Right renal cortex interstitium (tissue), 3 donors: ENCODE results near the gene TAGLN2. TPM values are rescaled to one million over a fixed set of nuclear protein-coding genes. Genes with fewer than 3 reads are reported as not detected.
A peak's percentile ranks its signal among the peaks of the same experiment; 100 is the strongest.

Source experiments
- DNase-seq, 3 donors: peaks; one replicate each; pipeline ENCODE4 v3.0.0-alpha.2; 2013; ENCODE audit warnings: low read depth in 3 of 3, low spot score in 2 of 3
- polyA plus RNA-seq, 3 donors: library from polyadenylated mRNA; unstranded; fragments of 120-200 nt; gene quantifications; one replicate each; pipeline ENCODE4 v1.2.1, GENCODE V29; 2013; ENCODE audit not compliant: insufficient read length in 3 of 3

TAGLN2 gene
- polyA plus RNA-seq, 3 donors = 116 to 148 (median 133) TPM

- DNase-seq = no peak
Measured at GRCh38 chr1:159951016-159951415, 25.7 kb upstream of the TAGLN2 start.

- no peak for DNase-seq
Measured at GRCh38 chr1:159949981-159950381, 24.7 kb upstream of the TAGLN2 start.

GRCh38 chr1:159949123-159949522 lies 23.8 kb upstream of the TAGLN2 start:
- no peak for DNase-seq

GRCh38 chr1:159947942-159948341 lies 22.6 kb upstream of the TAGLN2 start:
- no peak for DNase-seq

GRCh38 chr1:159946242-159947187 lies 21.2 kb upstream of the TAGLN2 start:
- DNase-seq = no peak

GRCh38 chr1:159945483-159946241 lies 20.4 kb upstream of the TAGLN2 start, which contains the start of gene IGSF9:
Gene IGSF9, minus strand, starts transcription at chr1:159945613. Its CDS starts 2,159 bp downstream, at chr1:159943454.
- peak in 2 of 3 donors; percentile 75 to 84 for DNase-seq

- DNase-seq = no peak
Measured at GRCh38 chr1:159944623-159945455, 19.5 kb upstream of the TAGLN2 start.

- no peak for DNase-seq
Measured at GRCh38 chr1:159943908-159944622, 18.8 kb upstream of the TAGLN2 start.

GRCh38 chr1:159943278-159943640 lies 18.0 kb upstream of the TAGLN2 start:
- DNase-seq = no peak

- no peak for DNase-seq
Measured at GRCh38 chr1:159942632-159943277, 17.4 kb upstream of the TAGLN2 start.

- no peak for DNase-seq
Measured at GRCh38 chr1:159941591-159942560, 16.6 kb upstream of the TAGLN2 start.

- DNase-seq = no peak
Measured at GRCh38 chr1:159941141-159941540, 15.8 kb upstream of the TAGLN2 start.

GRCh38 chr1:159940006-159940620 lies 14.8 kb upstream of the TAGLN2 start:
- no peak for DNase-seq

- no peak for DNase-seq
Measured at GRCh38 chr1:159939678-159940002, 14.3 kb upstream of the TAGLN2 start.

GRCh38 chr1:159938905-159939677 lies 13.8 kb upstream of the TAGLN2 start:
- DNase-seq = no peak

- no peak for DNase-seq
Measured at GRCh38 chr1:159938211-159938852, 13.0 kb upstream of the TAGLN2 start.
